ENCODE measurements around the gene C3orf38.

- no peak for TF ChIP-seq CTCF (IDR thresholded peaks at IDR 0.05)
- no peak for TF ChIP-seq EP300 (IDR thresholded peaks at IDR 0.05)
Observed at GRCh38 chr3:88150806-88151205, 1.0 kb downstream of the C3orf38 start.
